Cerebellar nuclear complex (tissue), 1 donor: Measurements from ENCODE around the gene HSPA2.
"Not testable (repeated sequence)": the region's sequence is repeated elsewhere in the genome, so short reads cannot be mapped to it uniquely, and the experiment has no call there.

Experiments used
- DNase-seq, 2 experiments: peaks; one replicate each; lab custom pipeline; 2025; lab: John Stamatoyannopoulos, UW

Gene HSPA2

DNA sequence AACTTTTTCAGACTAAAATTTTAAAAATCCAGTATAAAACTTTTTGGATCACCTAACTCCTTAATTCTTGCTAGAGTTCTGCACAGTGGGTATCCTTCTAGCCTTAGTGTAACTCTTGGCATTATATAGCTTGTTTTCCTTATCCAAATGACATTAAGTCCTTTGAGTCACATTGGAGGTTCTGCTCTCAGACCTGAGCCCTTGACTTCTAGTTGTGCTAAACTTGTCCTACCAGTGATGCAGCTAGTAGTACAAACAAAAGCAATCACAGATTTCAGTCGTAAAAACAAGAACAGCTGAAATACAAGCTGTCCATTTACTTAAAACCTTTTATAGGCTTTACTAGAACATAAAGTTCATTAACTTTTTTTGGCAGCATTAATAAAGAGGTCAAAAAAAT, 25.5 kb upstream of the HSPA2 start:
- DNase-seq = no peak

- no peak for DNase-seq
These were observed 23.6 kb upstream of the HSPA2 start for GRCh38 chr14:64516969-64517368.

GRCh38 chr14:64517667-64518066, 22.9 kb upstream of the HSPA2 start:
- DNase-seq = not testable (repeated sequence)

- DNase-seq = no peak
These were observed 22.3 kb upstream of the HSPA2 start for GRCh38 chr14:64518229-64518628.

GRCh38 chr14:64520699-64521098, 19.8 kb upstream of the HSPA2 start:
- no peak for DNase-seq

DNA sequence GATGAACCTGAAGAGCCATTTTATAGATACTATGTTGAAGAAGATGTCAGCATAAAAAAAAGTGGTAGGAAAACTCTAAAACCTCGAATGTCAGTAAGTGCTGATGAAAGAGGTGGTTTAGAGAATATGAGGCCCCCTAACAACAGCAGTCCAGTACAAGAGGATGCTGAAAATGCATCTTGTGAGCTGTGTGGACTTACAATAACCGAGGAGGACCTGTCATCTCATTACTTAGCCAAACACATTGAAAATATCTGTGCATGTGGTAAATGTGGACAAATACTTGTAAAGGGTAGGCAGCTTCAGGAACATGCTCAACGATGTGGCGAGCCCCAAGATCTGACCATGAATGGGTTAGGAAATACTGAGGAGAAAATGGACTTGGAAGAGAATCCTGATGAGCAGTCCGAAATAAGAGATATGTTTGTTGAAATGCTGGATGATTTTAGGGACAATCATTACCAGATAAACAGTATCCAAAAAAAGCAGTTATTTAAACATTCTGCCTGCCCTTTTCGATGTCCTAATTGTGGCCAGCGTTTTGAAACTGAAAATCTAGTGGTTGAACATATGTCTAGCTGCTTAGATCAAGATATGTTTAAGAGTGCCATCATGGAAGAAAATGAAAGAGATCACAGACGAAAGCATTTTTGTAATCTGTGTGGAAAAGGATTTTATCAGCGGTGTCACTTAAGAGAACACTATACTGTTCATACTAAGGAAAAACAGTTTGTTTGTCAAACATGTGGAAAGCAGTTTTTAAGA, 17.8 kb upstream of the HSPA2 start:
- DNase-seq = no peak

DNA sequence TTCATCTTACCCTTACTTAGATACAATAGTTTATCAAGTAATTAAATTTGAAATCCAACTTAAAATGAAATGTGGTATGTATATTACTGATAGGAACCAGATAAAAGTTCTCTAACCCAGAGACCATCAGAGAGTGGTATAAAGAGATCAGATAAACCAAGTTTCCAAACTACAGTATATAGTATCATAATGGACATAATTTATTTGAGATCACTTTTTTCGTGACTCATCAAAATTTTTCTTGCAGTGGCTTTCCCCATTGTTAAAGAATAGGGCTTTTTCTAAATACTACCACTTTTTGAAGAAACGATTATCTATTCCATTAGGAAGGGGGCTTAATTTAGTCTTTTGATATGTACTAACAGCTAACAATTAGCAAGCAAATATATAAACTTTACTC, 15.2 kb upstream of the HSPA2 start:
- no peak for DNase-seq

DNA sequence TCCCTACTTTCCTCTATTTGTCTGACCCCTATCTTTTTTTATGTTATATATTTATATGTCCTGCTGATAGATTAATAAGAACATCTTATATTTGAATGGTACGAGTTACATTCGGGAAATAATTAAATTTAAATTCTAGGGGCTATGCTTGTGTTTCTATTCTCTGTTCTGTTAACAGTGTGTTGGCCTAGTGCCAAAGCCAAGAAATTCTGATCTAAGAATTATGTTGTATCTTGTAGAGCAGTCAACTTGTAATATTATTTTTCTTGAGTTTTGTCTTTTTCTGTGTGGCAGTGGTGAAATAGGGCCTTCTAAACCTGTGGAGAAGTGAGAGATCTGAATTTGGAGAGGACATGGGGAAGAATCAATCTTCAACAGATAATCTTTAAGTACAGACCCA, 9.0 kb upstream of the HSPA2 start:
- DNase-seq = no peak

DNA sequence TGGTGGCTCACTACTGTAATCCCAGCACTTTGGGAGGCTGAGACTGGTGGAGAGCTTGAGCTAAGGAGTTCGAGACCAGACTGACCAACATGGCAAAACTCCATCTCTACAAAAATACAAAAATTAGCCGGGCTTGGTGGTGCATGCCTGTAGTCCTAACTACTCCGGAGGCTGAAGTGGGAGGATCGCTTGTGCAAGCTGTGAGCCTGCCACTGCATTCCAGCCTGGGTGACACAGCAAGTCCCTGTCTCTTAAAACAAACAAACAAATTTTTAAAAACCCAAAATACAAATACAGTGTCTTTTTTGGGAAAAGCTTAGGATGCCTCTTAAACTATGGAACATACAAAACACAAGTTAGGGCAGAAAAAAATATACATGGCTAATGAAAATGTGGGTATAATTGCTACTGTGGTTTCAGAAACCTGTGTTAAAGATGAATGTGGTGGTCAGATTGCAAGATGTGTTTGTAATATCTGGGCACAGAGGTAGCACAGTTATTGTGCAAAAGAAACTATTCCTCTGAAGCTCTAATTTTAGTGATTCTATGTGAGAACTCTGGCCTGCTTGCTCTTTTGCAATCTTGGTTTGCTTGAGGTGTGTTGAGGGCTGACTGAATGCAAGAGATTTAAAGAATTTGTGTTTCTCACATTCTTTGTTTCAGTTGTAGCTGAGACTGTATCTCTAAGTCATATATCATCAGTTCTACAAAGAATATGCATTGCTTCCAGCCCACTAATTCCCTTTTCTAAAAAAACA, 3.9 kb upstream of the HSPA2 start:
- no peak for DNase-seq

GRCh38 chr14:64541261-64541971, 875 bp downstream of the HSPA2 start:
- no peak for DNase-seq

DNA sequence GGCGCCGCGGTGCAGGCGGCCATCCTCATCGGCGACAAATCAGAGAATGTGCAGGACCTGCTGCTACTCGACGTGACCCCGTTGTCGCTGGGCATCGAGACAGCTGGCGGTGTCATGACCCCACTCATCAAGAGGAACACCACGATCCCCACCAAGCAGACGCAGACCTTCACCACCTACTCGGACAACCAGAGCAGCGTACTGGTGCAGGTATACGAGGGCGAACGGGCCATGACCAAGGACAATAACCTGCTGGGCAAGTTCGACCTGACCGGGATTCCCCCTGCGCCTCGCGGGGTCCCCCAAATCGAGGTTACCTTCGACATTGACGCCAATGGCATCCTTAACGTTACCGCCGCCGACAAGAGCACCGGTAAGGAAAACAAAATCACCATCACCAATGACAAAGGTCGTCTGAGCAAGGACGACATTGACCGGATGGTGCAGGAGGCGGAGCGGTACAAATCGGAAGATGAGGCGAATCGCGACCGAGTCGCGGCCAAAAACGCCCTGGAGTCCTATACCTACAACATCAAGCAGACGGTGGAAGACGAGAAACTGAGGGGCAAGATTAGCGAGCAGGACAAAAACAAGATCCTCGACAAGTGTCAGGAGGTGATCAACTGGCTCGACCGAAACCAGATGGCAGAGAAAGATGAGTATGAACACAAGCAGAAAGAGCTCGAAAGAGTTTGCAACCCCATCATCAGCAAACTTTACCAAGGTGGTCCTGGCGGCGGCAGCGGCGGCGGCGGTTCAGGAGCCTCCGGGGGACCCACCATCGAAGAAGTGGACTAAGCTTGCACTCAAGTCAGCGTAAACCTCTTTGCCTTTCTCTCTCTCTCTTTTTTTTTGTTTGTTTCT, 1.7 kb downstream of the HSPA2 start:
- DNase-seq = no peak

GRCh38 chr14:64542836-64543201, 2.3 kb downstream of the HSPA2 start:
- no peak for DNase-seq

DNA sequence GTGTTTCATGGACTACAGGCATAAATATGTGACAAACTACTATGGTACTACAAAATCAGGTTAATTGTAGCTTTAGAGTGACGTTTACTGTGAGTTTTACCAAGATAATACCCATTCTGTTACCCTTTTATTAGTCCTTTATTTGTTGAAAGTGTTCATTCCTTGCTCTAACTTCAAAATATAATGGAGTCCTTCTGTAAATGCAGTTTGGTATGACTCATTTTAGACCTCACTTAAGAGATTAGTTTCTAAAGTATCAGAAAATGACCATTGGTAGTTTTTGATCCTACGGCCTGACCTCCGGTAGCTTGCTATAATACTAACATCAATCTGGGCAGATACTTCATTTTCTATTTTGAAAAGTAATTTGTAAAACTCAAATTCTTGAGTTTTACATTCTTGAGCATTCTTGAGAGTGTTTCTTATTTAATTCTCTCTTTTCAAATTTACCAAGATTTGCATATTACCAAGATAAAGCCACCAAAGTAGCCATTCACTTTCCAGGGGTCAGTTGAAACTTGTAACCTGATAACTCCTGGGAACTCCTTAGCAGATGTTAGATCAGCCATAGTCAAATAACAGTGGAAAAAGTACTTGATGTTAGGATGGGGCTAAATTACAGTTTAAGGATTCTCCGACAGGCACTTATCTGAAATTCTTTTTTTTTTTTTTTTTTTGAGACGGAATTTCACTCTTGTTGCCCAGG, 4.2 kb downstream of the HSPA2 start:
- DNase-seq = no peak

DNA sequence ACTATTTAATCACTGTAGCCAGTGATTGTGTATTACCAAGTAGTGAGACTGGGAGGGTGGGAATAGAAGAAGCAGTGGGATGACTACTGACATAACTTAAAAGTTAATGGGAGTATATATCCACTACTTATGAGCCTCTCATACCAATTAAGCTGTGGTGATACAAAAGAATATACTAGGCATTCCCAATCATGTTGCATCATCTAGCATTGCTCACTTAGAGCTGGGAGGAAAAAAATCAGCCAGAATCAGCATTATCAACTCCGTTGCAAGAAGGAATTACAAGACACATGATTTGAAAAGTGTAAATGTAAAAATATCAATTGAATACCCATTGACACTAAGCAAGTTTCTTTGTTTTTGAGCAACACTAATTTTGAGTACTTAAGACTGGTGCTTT, 8.5 kb downstream of the HSPA2 start:
- DNase-seq = no peak

DNA sequence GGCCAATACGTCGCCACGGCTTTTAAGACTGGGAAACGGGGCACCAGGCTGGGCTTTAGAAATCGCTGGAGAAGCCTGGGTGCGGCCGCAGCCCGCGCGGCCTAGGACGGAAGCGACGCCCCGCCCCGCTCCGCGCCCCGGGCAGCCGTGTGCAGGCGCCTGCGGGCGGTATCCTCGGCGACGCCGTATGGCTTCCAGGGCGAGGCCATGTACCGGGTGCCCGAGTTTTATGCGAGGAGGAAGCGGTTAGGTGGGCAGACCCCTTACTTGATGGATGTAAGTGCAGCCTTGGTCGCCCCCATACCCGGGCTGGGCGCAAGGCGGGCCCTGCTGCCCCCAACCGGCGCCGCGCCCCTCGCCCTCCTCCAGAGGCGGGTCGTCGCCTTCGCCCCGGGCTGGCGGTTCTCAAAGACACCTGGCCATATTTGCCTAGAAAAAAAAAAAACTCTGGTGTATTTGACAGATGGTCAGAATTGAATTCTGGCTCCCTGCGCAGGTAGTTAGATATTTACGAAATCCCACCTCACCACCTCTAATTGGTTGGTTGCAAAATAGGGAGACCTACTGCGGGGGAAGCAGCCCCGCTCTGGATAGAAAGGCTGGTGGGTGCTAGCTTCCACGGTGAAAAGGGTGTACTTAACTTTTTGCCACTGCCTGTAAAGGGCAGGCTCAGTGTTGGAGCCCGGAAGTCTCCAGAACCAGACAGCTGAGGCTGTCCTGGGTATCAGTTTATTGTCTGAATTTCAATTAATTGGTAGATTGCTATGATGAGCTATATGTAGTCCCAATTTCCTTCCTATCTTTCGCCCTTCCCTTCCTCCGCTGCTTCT, 9.5 kb downstream of the HSPA2 start, which contains the start of gene PPP1R36:
Gene PPP1R36, plus strand, starts transcription at position 171 of the 830 bp plus-strand sequence. Its CDS starts 37 bp downstream, at position 208.
- no peak for DNase-seq

- no peak for DNase-seq
These were observed 10.2 kb downstream of the HSPA2 start for GRCh38 chr14:64550621-64551333.

GRCh38 chr14:64554556-64554955, 14.0 kb downstream of the HSPA2 start:
- no peak for DNase-seq

GRCh38 chr14:64556526-64556925, 16.0 kb downstream of the HSPA2 start:
- no peak for DNase-seq

- not testable (repeated sequence) for DNase-seq
These were observed 17.7 kb downstream of the HSPA2 start for GRCh38 chr14:64558216-64558615.

DNA sequence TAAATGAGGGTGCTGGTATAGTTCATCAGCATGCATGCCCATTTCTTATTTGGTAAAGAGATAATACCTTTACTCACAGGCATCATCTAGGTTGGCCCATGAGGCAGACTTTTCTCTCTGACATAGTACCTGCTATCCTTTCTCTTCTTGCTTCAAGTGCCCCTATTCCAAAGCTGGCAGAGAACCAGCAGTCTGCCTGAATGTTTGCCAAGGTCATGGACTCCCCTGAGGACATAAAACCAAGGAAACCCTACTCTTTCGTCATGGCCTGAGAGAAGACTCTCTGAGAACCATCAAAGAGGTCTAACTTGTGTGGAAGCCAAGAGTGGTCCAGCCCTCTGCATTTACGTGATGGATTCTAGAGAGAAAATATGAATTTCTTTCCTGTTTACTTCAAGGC, 21.1 kb downstream of the HSPA2 start:
- DNase-seq = no peak
